Fibroblast of lung (primary cell): ENCODE results near the gene NAPB.

Source experiments
- EZH2 ChIP-seq: IDR thresholded peaks from 2 replicates; pipeline ENCODE4 v1.5.1; 2012; ENCODE audit warnings: low read length, control low read depth, mild to moderate bottlenecking; ENCODE audit errors: missing control alignments
- TF ChIP-seq, protein P1 (sequence below), 2 donors: IDR thresholded peaks in 1 of 2; conservative IDR thresholded peaks in 1 of 2; 1 replicate in 1 of 2; 2 replicates in 1 of 2; pipeline ENCODE4 v1.5.1; 2011 to 2012; ENCODE audit warnings: low read length in 2 of 2, control low read depth in 1 of 2, inconsistent platforms in 1 of 2, low read depth in 1 of 2, mild to moderate bottlenecking in 1 of 2

GRCh38 chr20:23334111-23334510 is 87.2 kb downstream of the NAPB start:
- TF ChIP-seq EZH2 = no peak
- TF ChIP-seq, protein P1, sequence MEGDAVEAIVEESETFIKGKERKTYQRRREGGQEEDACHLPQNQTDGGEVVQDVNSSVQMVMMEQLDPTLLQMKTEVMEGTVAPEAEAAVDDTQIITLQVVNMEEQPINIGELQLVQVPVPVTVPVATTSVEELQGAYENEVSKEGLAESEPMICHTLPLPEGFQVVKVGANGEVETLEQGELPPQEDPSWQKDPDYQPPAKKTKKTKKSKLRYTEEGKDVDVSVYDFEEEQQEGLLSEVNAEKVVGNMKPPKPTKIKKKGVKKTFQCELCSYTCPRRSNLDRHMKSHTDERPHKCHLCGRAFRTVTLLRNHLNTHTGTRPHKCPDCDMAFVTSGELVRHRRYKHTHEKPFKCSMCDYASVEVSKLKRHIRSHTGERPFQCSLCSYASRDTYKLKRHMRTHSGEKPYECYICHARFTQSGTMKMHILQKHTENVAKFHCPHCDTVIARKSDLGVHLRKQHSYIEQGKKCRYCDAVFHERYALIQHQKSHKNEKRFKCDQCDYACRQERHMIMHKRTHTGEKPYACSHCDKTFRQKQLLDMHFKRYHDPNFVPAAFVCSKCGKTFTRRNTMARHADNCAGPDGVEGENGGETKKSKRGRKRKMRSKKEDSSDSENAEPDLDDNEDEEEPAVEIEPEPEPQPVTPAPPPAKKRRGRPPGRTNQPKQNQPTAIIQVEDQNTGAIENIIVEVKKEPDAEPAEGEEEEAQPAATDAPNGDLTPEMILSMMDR (conservative IDR thresholded peaks at IDR 0.05 in 1 of 2, IDR thresholded peaks at IDR 0.05 in 1 of 2; ENCODE audit: low read depth in 1 of 2, low read length in 2 of 2) = no peak
